Ishikawa (cell line): Measurements from ENCODE around the gene INSYN2A.

ENCODE experiments used
- CEBPB ChIP-seq: IDR thresholded peaks from 2 replicates; pipeline ENCODE4 v1.6.1; 2012
- TAF1 ChIP-seq: IDR thresholded peaks from 2 replicates; pipeline ENCODE4 v1.6.1; 2012; ENCODE audit warnings: low read depth, mild to moderate bottlenecking
- TEAD4 ChIP-seq: IDR thresholded peaks from 2 replicates; pipeline ENCODE4 v1.6.1; 2012
- ZBTB7A ChIP-seq: IDR thresholded peaks from 2 replicates; pipeline ENCODE4 v1.6.1; 2012; ENCODE audit warnings: low read depth
- TF ChIP-seq, protein P1 (sequence below): IDR thresholded peaks from 2 replicates; pipeline ENCODE4 v1.6.1; 2012; ENCODE audit warnings: low read depth, mild to moderate bottlenecking

GRCh38 chr10:127186813-127187212 is 9.6 kb downstream of the INSYN2A start:
- TF ChIP-seq ZBTB7A (no peak), TAF1 (no peak), CEBPB (no peak), TEAD4 (no peak)
- TF ChIP-seq, protein P1, sequence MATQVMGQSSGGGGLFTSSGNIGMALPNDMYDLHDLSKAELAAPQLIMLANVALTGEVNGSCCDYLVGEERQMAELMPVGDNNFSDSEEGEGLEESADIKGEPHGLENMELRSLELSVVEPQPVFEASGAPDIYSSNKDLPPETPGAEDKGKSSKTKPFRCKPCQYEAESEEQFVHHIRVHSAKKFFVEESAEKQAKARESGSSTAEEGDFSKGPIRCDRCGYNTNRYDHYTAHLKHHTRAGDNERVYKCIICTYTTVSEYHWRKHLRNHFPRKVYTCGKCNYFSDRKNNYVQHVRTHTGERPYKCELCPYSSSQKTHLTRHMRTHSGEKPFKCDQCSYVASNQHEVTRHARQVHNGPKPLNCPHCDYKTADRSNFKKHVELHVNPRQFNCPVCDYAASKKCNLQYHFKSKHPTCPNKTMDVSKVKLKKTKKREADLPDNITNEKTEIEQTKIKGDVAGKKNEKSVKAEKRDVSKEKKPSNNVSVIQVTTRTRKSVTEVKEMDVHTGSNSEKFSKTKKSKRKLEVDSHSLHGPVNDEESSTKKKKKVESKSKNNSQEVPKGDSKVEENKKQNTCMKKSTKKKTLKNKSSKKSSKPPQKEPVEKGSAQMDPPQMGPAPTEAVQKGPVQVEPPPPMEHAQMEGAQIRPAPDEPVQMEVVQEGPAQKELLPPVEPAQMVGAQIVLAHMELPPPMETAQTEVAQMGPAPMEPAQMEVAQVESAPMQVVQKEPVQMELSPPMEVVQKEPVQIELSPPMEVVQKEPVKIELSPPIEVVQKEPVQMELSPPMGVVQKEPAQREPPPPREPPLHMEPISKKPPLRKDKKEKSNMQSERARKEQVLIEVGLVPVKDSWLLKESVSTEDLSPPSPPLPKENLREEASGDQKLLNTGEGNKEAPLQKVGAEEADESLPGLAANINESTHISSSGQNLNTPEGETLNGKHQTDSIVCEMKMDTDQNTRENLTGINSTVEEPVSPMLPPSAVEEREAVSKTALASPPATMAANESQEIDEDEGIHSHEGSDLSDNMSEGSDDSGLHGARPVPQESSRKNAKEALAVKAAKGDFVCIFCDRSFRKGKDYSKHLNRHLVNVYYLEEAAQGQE = no peak
